GM19193 (cell line): ENCODE results near the gene DAAM2.

Experiments
- POLR2A ChIP-seq: IDR thresholded peaks from 4 replicates; pipeline ENCODE4 v1.6.1; 2011; ENCODE audit not compliant: insufficient read depth, insufficient read length; ENCODE audit errors: extremely low read depth

DAAM2 gene

DNA sequence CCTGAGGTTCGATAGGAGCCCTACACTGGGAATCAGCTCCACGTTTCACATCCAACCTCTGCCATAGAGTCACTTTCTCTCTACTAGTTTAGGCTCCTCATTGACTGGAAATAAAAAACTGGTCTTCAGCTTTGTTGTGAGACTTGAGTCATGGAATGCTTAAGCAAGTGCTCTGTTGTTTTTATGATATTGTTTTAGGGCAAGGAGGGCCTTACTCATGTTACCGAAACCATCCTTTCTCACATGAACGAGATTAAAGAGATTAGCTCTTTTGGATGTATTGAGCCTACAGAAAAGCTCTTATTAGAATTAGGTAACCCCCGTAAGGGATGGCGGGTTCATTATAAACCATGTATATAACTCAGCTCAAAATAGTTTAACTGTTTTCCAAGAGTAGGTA is 149.0 kb downstream of the DAAM2 start:
- TF ChIP-seq POLR2A, result no peak

DNA sequence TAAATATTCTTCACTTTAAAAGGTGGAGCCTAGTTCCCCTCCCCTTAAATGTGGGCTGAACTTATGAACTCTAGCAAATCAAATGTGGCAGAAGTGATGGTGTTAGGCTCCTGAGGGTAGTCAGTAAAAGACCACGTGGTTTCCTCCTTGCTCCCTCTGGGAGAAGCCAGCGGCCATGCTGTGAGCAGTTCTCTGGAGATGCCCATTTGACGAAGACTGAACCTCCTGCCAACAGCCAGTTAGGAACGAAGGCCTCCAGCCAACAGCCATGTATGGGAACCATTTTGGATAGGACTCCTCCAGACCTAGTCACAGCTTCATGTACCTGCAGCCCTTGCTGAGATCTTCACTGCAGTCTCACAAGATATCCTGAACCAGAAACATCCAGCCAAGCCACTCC is 149.6 kb downstream of the DAAM2 start:
- TF ChIP-seq POLR2A, result no peak

DNA sequence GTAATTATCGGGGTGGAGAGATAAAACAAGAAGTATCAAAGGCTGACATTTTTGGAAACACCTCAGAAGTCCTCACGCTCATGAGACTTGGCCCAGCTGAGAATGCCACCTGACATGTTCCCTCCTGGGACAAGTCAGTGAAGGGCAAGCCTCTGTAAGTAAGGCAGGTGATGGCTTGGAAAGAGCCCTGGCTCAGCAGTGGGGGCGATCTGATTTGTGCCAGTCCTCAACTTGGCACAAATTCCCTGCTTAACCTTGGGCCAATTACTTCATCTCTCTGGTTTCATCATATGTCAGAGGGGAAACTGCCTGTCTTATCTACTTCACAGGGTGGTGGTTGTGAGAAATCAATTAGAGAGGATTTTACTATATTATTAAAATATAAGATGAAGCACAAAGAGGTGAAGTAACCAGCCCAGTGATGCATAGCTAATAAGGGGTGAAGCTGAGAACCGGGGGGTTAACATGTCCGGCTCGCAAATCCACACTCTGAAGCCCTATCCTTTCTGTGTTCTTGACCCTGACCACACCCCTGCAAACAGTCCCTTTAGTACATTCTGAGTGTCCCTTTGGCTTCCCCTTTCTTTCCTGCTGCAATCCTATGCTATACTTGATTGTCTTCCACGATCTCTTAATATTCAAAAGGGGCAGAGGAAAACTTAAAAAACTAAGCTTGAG is 150.9 kb downstream of the DAAM2 start:
- no peak for TF ChIP-seq POLR2A

DNA sequence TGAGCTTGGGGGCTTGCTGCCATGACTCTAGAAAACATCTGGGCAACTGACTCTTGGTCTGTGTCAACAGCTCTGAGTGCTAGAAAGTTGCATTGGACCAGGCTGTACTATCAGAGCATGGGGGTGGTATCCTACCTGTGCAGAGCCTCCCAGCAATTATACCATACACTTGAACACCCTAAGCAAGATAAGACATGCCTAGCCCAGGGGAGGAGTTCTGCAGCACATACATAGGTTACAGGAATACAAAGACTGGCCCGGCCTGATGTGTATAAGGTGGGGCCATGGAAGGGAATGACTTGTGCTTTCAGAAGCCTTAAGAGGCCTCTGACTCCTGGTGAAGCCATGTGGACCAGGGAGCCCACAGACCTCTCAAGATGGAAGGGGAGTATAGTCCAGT is 153.4 kb downstream of the DAAM2 start:
- no peak for TF ChIP-seq POLR2A

DNA sequence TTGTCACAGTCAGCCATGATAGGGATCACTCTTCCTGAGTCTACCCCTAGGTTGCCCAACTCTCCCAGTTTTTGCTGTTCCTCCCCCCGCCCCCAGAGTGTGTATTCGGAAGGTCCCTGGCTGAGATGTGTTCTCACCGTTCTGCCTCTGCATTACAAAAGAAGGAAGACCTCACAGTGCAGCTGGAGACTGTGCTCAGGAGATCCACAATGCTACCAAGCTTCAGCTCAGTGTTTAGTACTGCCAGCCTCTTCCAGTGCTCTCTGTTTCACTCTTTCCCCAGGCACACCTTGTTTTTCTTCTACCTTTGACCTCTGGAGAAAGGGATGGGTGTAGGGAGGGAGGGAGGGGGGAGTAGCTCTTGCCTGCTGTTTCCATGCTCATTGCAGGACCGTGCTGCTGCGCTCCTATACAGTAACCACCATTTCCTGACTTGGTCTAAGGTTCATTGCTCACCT is 155.5 kb downstream of the DAAM2 start:
- TF ChIP-seq POLR2A, result no peak

DNA sequence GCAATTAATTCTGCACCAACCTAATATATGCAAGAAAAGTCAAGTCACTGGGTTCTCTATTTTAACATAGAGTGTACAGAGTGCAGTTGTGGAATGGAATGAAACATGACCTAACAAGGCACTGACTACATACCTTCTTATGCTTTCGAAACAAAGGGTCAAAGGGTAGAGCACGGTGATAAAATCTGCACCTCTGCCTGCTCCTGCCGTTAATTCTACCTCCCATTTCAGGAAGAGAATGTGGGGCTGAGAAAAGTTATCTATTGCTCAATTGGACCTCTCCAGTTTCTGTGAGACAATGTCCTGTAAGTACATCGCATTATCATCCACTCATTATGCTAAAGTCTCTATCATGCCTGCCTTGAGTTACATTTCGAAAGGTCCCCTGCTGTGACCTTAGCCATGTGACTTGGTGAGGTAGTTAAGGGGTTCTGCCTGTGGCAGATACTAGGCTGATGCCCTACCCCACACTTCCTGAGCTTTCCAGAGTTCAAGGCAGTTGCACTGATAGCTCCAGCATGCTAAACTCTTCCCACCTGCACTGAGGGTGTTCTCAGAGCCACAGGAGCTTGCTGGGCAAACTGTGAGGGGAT is 156.1 kb downstream of the DAAM2 start:
- TF ChIP-seq POLR2A, result no peak

DNA sequence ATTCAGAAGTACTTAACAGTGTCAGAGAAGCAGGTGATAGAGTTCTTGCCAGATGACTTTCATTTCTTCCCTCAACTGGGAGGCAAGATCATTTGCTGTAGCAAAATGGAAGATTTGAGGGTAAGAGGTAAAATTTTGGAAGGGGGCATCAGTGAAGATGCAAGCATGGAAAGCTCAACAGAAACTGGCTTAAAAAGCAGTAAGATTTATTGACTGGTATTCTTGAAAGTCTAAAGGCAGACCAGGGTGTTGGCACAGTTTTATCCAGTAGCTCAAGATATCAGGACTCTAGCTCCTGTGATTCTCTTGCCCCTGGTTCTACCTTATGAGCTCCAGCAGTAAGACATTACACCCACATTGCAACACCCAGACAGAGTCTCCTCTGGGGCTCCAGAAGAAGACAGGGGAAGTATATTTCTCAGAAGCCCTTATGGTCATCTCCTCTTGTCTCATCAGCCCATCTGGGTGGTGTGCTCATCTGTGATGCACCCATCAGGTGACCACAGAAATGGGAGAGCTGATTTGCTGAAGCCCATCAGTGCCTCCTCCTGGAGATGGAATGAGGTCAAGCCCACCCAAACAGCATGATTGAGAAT is 158.0 kb downstream of the DAAM2 start:
- no peak for TF ChIP-seq POLR2A

GRCh38 chr6:39951191-39951590 is 159.0 kb downstream of the DAAM2 start:
- no peak for TF ChIP-seq POLR2A

GRCh38 chr6:39951716-39952115 is 159.5 kb downstream of the DAAM2 start:
- TF ChIP-seq POLR2A, result no peak

GRCh38 chr6:39952167-39952566 is 160.0 kb downstream of the DAAM2 start:
- no peak for TF ChIP-seq POLR2A

- TF ChIP-seq POLR2A, result no peak
These were observed 161.0 kb downstream of the DAAM2 start for GRCh38 chr6:39953076-39953618.
